SU-DHL-6 (cell line): ENCODE measurements around the gene TMC1.

Source experiments
- EZH2phosphoT487 ChIP-seq: fragments of 200-600 bp; sonication (generic), shearing (Covaris generic); conservative IDR thresholded peaks from 2 replicates; pipeline ENCODE4 v1.6.1; 2018; ENCODE audit warnings: mild to moderate bottlenecking, antibody characterized with exemption, low read length, moderate library complexity, mixed read lengths
- TF ChIP-seq, protein P1 (sequence below): fragments of 200-600 bp; sonication (generic); IDR thresholded peaks from one replicate; pipeline ENCODE4 v1.5.1; 2017; ENCODE audit warnings: antibody characterized with exemption, mild to moderate bottlenecking, low read length, moderate library complexity; ENCODE audit not compliant: insufficient read depth, poor library complexity, severe bottlenecking

DNA sequence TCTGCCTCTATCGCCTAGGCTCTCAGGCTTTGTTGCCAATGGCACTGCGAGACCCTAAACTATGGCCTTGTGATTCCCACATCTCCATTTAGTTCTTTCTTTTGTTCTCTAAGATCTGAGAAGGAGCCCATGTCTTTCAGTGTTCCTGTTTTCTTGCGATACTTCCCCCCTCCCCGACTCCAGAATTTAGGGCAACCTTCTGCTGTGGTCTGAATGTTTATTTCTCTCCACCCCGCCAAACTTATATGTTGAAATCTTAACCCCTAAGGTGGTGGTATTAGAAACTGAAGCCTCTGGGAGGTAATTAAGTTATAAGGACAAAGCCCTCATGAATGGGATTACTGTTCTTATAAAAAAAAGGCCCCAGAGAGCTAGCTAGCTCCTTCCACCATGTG, 6.4 kb downstream of the TMC1 start:
- TF ChIP-seq, protein P1, sequence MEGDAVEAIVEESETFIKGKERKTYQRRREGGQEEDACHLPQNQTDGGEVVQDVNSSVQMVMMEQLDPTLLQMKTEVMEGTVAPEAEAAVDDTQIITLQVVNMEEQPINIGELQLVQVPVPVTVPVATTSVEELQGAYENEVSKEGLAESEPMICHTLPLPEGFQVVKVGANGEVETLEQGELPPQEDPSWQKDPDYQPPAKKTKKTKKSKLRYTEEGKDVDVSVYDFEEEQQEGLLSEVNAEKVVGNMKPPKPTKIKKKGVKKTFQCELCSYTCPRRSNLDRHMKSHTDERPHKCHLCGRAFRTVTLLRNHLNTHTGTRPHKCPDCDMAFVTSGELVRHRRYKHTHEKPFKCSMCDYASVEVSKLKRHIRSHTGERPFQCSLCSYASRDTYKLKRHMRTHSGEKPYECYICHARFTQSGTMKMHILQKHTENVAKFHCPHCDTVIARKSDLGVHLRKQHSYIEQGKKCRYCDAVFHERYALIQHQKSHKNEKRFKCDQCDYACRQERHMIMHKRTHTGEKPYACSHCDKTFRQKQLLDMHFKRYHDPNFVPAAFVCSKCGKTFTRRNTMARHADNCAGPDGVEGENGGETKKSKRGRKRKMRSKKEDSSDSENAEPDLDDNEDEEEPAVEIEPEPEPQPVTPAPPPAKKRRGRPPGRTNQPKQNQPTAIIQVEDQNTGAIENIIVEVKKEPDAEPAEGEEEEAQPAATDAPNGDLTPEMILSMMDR: no peak
- TF ChIP-seq EZH2phosphoT487: no peak
